Neural cell (in vitro differentiated cells): ENCODE data around the gene APOM.

ENCODE experiments used
- EP300 ChIP-seq: fragments of 450-650 bp; conservative IDR thresholded peaks from 2 replicates; pipeline ENCODE4 v1.6.1; 2014; ENCODE audit warnings: antibody characterized with exemption, mild to moderate bottlenecking, moderate library complexity; ENCODE audit not compliant: poor library complexity, severe bottlenecking
- MXI1 ChIP-seq: fragments of 450-650 bp; conservative IDR thresholded peaks from 2 replicates; pipeline ENCODE4 v1.6.1; 2014; ENCODE audit warnings: antibody characterized with exemption, mild to moderate bottlenecking; ENCODE audit not compliant: poor library complexity, severe bottlenecking
- POLR2AphosphoS5 ChIP-seq: IDR thresholded peaks from 2 replicates; pipeline ENCODE4 v1.6.1; 2012
- TAF1 ChIP-seq: IDR thresholded peaks from 2 replicates; pipeline ENCODE4 v1.6.1; 2012; ENCODE audit warnings: low read depth
- TF ChIP-seq, protein P1 (sequence below): fragments of 450-650 bp; IDR thresholded peaks from 2 replicates; pipeline ENCODE4 v1.5.1; 2014; ENCODE audit warnings: antibody characterized with exemption, mild to moderate bottlenecking, moderate library complexity; ENCODE audit not compliant: poor library complexity, severe bottlenecking

- TF ChIP-seq TAF1 (no peak), EP300 (no peak), MXI1 (no peak), POLR2AphosphoS5 (no peak)
- TF ChIP-seq, protein P1, sequence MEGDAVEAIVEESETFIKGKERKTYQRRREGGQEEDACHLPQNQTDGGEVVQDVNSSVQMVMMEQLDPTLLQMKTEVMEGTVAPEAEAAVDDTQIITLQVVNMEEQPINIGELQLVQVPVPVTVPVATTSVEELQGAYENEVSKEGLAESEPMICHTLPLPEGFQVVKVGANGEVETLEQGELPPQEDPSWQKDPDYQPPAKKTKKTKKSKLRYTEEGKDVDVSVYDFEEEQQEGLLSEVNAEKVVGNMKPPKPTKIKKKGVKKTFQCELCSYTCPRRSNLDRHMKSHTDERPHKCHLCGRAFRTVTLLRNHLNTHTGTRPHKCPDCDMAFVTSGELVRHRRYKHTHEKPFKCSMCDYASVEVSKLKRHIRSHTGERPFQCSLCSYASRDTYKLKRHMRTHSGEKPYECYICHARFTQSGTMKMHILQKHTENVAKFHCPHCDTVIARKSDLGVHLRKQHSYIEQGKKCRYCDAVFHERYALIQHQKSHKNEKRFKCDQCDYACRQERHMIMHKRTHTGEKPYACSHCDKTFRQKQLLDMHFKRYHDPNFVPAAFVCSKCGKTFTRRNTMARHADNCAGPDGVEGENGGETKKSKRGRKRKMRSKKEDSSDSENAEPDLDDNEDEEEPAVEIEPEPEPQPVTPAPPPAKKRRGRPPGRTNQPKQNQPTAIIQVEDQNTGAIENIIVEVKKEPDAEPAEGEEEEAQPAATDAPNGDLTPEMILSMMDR: no peak
Measured at GRCh38 chr6:31692353-31692752, 36.7 kb downstream of the APOM start.
